Mesenchymal stem cell (in vitro differentiated cells and primary cell): ENCODE results near the gene S100G.

ENCODE experiments used
- DNase-seq: peaks from one replicate; pipeline ENCODE4 v3.0.0-alpha.2; 2013
- H2AFZ ChIP-seq: one replicate; pipeline ENCODE4 v1.6.1; 2013; ENCODE audit warnings: low read depth, mild to moderate bottlenecking, control low read depth, inconsistent platforms, low read length, moderate library complexity
- H2AK5ac ChIP-seq: 2 replicates; pipeline ENCODE4 v1.6.1; 2013; ENCODE audit warnings: low read length, moderate library complexity, mild to moderate bottlenecking, inconsistent platforms; ENCODE audit not compliant: severe bottlenecking
- H2BK120ac ChIP-seq: one replicate; pipeline ENCODE4 v1.6.1; 2013; ENCODE audit warnings: low read depth, mild to moderate bottlenecking, inconsistent platforms, low read length, moderate library complexity
- H2BK12ac ChIP-seq, 2 experiments: one replicate each; pipeline ENCODE4 v1.6.1; 2013; ENCODE audit warnings: inconsistent platforms in 2 of 2, low read length in 2 of 2, mild to moderate bottlenecking in 2 of 2, moderate library complexity in 2 of 2, control low read depth in 1 of 2
- H2BK15ac ChIP-seq: one replicate; pipeline ENCODE4 v1.6.1; 2013; ENCODE audit warnings: mild to moderate bottlenecking, low read depth, inconsistent platforms; ENCODE audit not compliant: poor library complexity, severe bottlenecking
- H2BK5ac ChIP-seq: 2 replicates; pipeline ENCODE4 v1.6.1; 2013; ENCODE audit warnings: low read depth, mild to moderate bottlenecking, low read length, control low read depth, inconsistent platforms; ENCODE audit not compliant: poor library complexity, severe bottlenecking
- H3K14ac ChIP-seq, 2 experiments: one replicate each; pipeline ENCODE4 v1.6.1; 2013; ENCODE audit warnings: inconsistent platforms in 2 of 2, low read length in 2 of 2, control low read depth in 1 of 2, mild to moderate bottlenecking in 1 of 2, moderate library complexity in 1 of 2
- H3K18ac ChIP-seq, 2 experiments: one replicate each; pipeline ENCODE4 v1.6.1; 2013; ENCODE audit warnings: inconsistent platforms in 2 of 2, low read length in 2 of 2, control low read depth in 1 of 2, low read depth in 1 of 2, mild to moderate bottlenecking in 1 of 2
- H3K23ac ChIP-seq, 2 experiments: one replicate each; pipeline ENCODE4 v1.6.1; 2013; ENCODE audit warnings: inconsistent platforms in 2 of 2, low read length in 2 of 2, mild to moderate bottlenecking in 2 of 2, moderate library complexity in 2 of 2, control low read depth in 1 of 2
- H3K27ac ChIP-seq: 2 replicates; pipeline ENCODE4 v1.5.1; 2013; ENCODE audit warnings: mild to moderate bottlenecking, moderate library complexity, low read length, control low read depth, inconsistent platforms; ENCODE audit not compliant: poor library complexity, severe bottlenecking
- H3K27me3 ChIP-seq, 2 experiments: 2 replicates each; pipeline versions ENCODE4 v1.6.1 to v1.7.0; 2013; ENCODE audit warnings: low read length in 2 of 2, mild to moderate bottlenecking in 2 of 2, moderate library complexity in 2 of 2, control low read depth in 1 of 2, inconsistent platforms in 1 of 2; ENCODE audit not compliant: control insufficient read depth in 1 of 2, insufficient read depth in 1 of 2
- H3K36me3 ChIP-seq, 2 experiments: 2 replicates each; pipeline versions ENCODE4 v1.6.1 to v1.7.0; 2013; ENCODE audit warnings: low read length in 2 of 2, control low read depth in 1 of 2, inconsistent platforms in 1 of 2, low read depth in 1 of 2, mild to moderate bottlenecking in 1 of 2; ENCODE audit not compliant: insufficient read depth in 2 of 2, control insufficient read depth in 1 of 2
- H3K4ac ChIP-seq, 2 experiments: one replicate each; pipeline ENCODE4 v1.6.1; 2013; ENCODE audit warnings: inconsistent platforms in 2 of 2, low read length in 2 of 2, mild to moderate bottlenecking in 2 of 2, moderate library complexity in 2 of 2, control low read depth in 1 of 2, low read depth in 1 of 2
- H3K4me1 ChIP-seq: 2 replicates; pipeline ENCODE4 v1.6.1; 2013; ENCODE audit warnings: low read depth, low read length, control low read depth; ENCODE audit not compliant: control insufficient read depth, insufficient read depth
- H3K4me2 ChIP-seq: 2 replicates; pipeline ENCODE4 v1.6.1; 2013; ENCODE audit warnings: low read length, mild to moderate bottlenecking, inconsistent platforms; ENCODE audit not compliant: poor library complexity, severe bottlenecking
- H3K4me3 ChIP-seq, 2 experiments: 2 replicates each; pipeline versions ENCODE4 v1.5.1 to v1.7.0; 2013; ENCODE audit warnings: low read length in 2 of 2, mild to moderate bottlenecking in 2 of 2, control low read depth in 1 of 2, low read depth in 1 of 2; ENCODE audit not compliant: insufficient read depth in 1 of 2
- H3K79me1 ChIP-seq: replicated peaks from 2 replicates; pipeline ENCODE4 v1.6.1; 2013; ENCODE audit warnings: mild to moderate bottlenecking, control low read depth, low read length, inconsistent platforms; ENCODE audit not compliant: poor library complexity, severe bottlenecking
- H3K9ac ChIP-seq: 2 replicates; pipeline ENCODE4 v1.7.0; 2013; ENCODE audit warnings: mild to moderate bottlenecking, low read length, moderate library complexity
- H3K9me3 ChIP-seq: 2 replicates; pipeline ENCODE4 v1.7.0; 2013; ENCODE audit warnings: mild to moderate bottlenecking, low read length; ENCODE audit not compliant: control insufficient read depth
- H4K8ac ChIP-seq: one replicate; pipeline ENCODE4 v1.6.1; 2013; ENCODE audit warnings: inconsistent platforms, mild to moderate bottlenecking, low read length, moderate library complexity
- H4K91ac ChIP-seq: one replicate; pipeline ENCODE4 v1.6.1; 2013; ENCODE audit warnings: mild to moderate bottlenecking, low read length, inconsistent platforms
- WGBS: methylation state at CpG from one replicate; pipeline ENCODE4 v1.1.7; 2013; ENCODE audit warnings: mixed read lengths; 5-methylcytosine and 5-hydroxymethylcytosine counted together

S100G gene

GRCh38 chrX:16635040-16635439 lies 14.9 kb upstream of the S100G start:
- Histone ChIP-seq H3K27me3 (peaks cover 0 to 4% of the 10 kb centered on the region in 2 experiments), H3K9ac (no peak overlapping the region), H2BK15ac (no peak overlapping the region), H3K4me2 (no peak overlapping the region), H3K79me1 (no peaks in the 10 kb centered on the region), H3K4me3 (no peak overlapping the region), H2BK5ac (no peak overlapping the region), H3K23ac (no peak overlapping the region), H3K14ac (no peak overlapping the region), H4K91ac (no peak overlapping the region), H2AFZ (no peak overlapping the region), H3K4me1 (no peaks in the 10 kb centered on the region), H2BK12ac (no peak overlapping the region), H3K27ac (no peak overlapping the region), H3K4ac (no peak overlapping the region), H3K36me3 (peaks cover 0 to 8% of the 10 kb centered on the region in 2 experiments), H3K9me3 (no peaks in the 10 kb centered on the region), H3K18ac (no peak overlapping the region), H4K8ac (no peak overlapping the region), H2AK5ac (no peak overlapping the region), H2BK120ac (no peak overlapping the region)
- WGBS = no CpG with 5 or more reads among the region's 5 CpGs
- no peak for DNase-seq

- Histone ChIP-seq H3K36me3 (peaks cover 0 to 8% of the 10 kb centered on the region in 2 experiments), H3K9ac (no peak overlapping the region), H3K27me3 (peaks cover 0 to 8% of the 10 kb centered on the region in 2 experiments), H3K79me1 (no peaks in the 10 kb centered on the region), H3K4me1 (no peaks in the 10 kb centered on the region), H4K91ac (no peak overlapping the region), H2BK5ac (no peak overlapping the region), H3K14ac (no peak overlapping the region), H2BK120ac (no peak overlapping the region), H3K9me3 (no peaks in the 10 kb centered on the region), H3K23ac (no peak overlapping the region), H2BK15ac (no peak overlapping the region), H3K18ac (no peak overlapping the region), H3K4me3 (no peak overlapping the region), H2BK12ac (no peak overlapping the region), H2AK5ac (no peak overlapping the region), H3K4ac (no peak overlapping the region), H3K27ac (no peak overlapping the region), H3K4me2 (no peak overlapping the region), H4K8ac (no peak overlapping the region), H2AFZ (no peak overlapping the region)
- no CpG with 5 or more reads among the region's 3 CpGs for WGBS
- DNase-seq = no peak
These were observed 14.4 kb upstream of the S100G start for GRCh38 chrX:16635596-16635995.

- Histone ChIP-seq H2AK5ac (no peak overlapping the region), H3K79me1 (no peaks in the 10 kb centered on the region), H3K4me3 (no peak overlapping the region), H4K91ac (no peak overlapping the region), H3K18ac (no peak overlapping the region), H3K9me3 (no peaks in the 10 kb centered on the region), H3K27me3 (peaks cover 0 to 15% of the 10 kb centered on the region in 2 experiments), H2BK12ac (no peak overlapping the region), H3K9ac (no peak overlapping the region), H4K8ac (no peak overlapping the region), H2BK5ac (no peak overlapping the region), H3K14ac (no peak overlapping the region), H3K4me2 (no peak overlapping the region), H3K4me1 (no peaks in the 10 kb centered on the region), H3K36me3 (peaks cover 0 to 8% of the 10 kb centered on the region in 2 experiments), H3K23ac (no peak overlapping the region), H2BK120ac (no peak overlapping the region), H3K4ac (no peak overlapping the region), H3K27ac (no peak overlapping the region), H2AFZ (no peak overlapping the region), H2BK15ac (no peak overlapping the region)
- DNase-seq = no peak
- WGBS = 92% methylated on average over 7 of the region's 7 CpGs
These were observed 11.4 kb upstream of the S100G start for GRCh38 chrX:16638533-16638932.

DNA sequence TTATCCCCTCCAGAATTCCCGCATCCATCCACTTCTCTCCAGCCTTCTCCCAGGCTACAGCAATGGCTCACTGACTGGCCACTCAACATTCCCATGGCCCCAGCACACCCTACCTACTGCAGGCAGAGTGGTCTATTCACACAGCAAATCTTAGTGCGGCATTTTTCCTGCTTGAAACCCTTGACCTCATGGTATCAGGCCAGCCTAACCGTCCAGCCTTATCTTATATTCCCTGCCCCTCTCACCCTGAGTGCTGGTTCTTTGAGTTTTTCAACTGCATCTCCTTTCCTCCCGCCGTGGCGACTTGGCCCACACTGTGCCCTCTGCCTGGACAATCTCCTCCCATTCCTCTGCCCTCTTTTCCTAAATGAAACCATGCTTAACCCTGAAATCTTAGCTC lies 10.0 kb upstream of the S100G start:
- Histone ChIP-seq H4K91ac (no peak overlapping the region), H3K4me3 (no peak overlapping the region), H2BK15ac (no peak overlapping the region), H3K23ac (no peak overlapping the region), H2AK5ac (no peak overlapping the region), H3K18ac (no peak overlapping the region), H3K27me3 (peaks cover 0 to 19% of the 10 kb centered on the region in 2 experiments), H2BK5ac (no peak overlapping the region), H3K4me1 (no peaks in the 10 kb centered on the region), H3K14ac (no peak overlapping the region), H3K36me3 (peaks cover 0 to 8% of the 10 kb centered on the region in 2 experiments), H3K27ac (no peak overlapping the region), H2AFZ (no peak overlapping the region), H2BK120ac (no peak overlapping the region), H3K4ac (no peak overlapping the region), H3K79me1 (no peaks in the 10 kb centered on the region), H3K9me3 (no peaks in the 10 kb centered on the region), H4K8ac (no peak overlapping the region), H3K4me2 (no peak overlapping the region), H2BK12ac (no peak overlapping the region), H3K9ac (no peak overlapping the region)
- 96% methylated on average over 6 of the region's 6 CpGs for WGBS
- DNase-seq = no peak
